Thoracic aorta (tissue), 2 donors: ENCODE results near the gene TP53AIP1. TPM values are rescaled to one million over a fixed set of nuclear protein-coding genes. Genes with fewer than 3 reads are reported as not detected.

ENCODE experiments used
- ATAC-seq: fragments of 150-250 bp; one replicate; pipeline ENCODE4 v1.8.0; 2017; ENCODE audit warnings: low read depth; ENCODE audit not compliant: insufficient number of reproducible peaks, low FRiP score
- DNase-seq: peaks from one replicate; pipeline ENCODE4 v3.0.0-alpha.2; 2020; ENCODE audit warnings: low spot score
- H3K27ac ChIP-seq, 2 donors: fragments of 200-600 bp; sonication (generic); 1 replicate in 1 of 2; 2 replicates in 1 of 2; pipeline ENCODE4 v1.5.1; 2016; ENCODE audit warnings: mild to moderate bottlenecking in 2 of 2, moderate library complexity in 2 of 2
- H3K27me3 ChIP-seq: fragments of 200-600 bp; sonication (generic); replicated peaks from 2 replicates; pipeline ENCODE4 v1.6.0; 2016; ENCODE audit warnings: mild to moderate bottlenecking; ENCODE audit not compliant: insufficient read depth
- H3K36me3 ChIP-seq: fragments of 200-600 bp; sonication (generic); one replicate; pipeline ENCODE4 v1.5.1; 2016
- H3K4me1 ChIP-seq, 2 donors: fragments of 200-600 bp; sonication (generic); 1 replicate in 1 of 2; 2 replicates in 1 of 2; pipeline versions ENCODE4 v1.5.1 to v1.6.0; 2016; ENCODE audit warnings: low read depth in 2 of 2, mild to moderate bottlenecking in 1 of 2; ENCODE audit not compliant: control insufficient read depth in 1 of 2
- H3K4me3 ChIP-seq: fragments of 200-600 bp; sonication (generic); 2 replicates; pipeline ENCODE4 v1.5.1; 2016; ENCODE audit warnings: mild to moderate bottlenecking
- H3K9me3 ChIP-seq: fragments of 200-600 bp; sonication (generic); 2 replicates; pipeline ENCODE4 v1.5.1; 2016
- CTCF ChIP-seq: fragments of 200-600 bp; sonication (generic); IDR thresholded peaks from one replicate; pipeline ENCODE4 v1.5.1; 2019; ENCODE audit warnings: antibody characterized with exemption
- total RNA-seq, 2 donors: library from RNA; depleted of rRNA; stranded (reverse); fragments of >200 nt; gene quantifications; one replicate each; pipeline versions ENCODE4 v1.1.0 to v1.2.3, GENCODE V29; 2016

The TP53AIP1 gene
- total RNA-seq, 2 donors from 2014 or later: not detected

- no peak for DNase-seq
- Histone ChIP-seq H3K36me3 (no peaks in the 10 kb centered on the region), H3K4me1 (peaks cover 0 to 8% of the 10 kb centered on the region in 2 donors), H3K4me3 (no peak overlapping the region), H3K27me3 (no peaks in the 10 kb centered on the region), H3K9me3 (no peaks in the 10 kb centered on the region), H3K27ac (no peak overlapping the region)
- no peak for ATAC-seq
- no peak for TF ChIP-seq CTCF
Measured at GRCh38 chr11:128917144-128917724, 25.4 kb downstream of the TP53AIP1 start.

GRCh38 chr11:128916681-128917080, 26.0 kb downstream of the TP53AIP1 start:
- H3K36me3 ChIP-seq: no peaks in the 10 kb centered on the region
- H3K27ac ChIP-seq: no peak overlapping the region
- DNase-seq (no peak), ATAC-seq (no peak)
- H3K4me1 ChIP-seq: peaks cover 0 to 8% of the 10 kb centered on the region in 2 donors
- no peaks in the 10 kb centered on the region for H3K9me3 ChIP-seq
- TF ChIP-seq CTCF: no peak
- no peak overlapping the region for H3K4me3 ChIP-seq
- H3K27me3 ChIP-seq: no peaks in the 10 kb centered on the region

GRCh38 chr11:128916037-128916572, 26.6 kb downstream of the TP53AIP1 start:
- no peak overlapping the region for H3K4me3 ChIP-seq
- H3K36me3 ChIP-seq: no peaks in the 10 kb centered on the region
- H3K4me1 ChIP-seq: peaks cover 0 to 8% of the 10 kb centered on the region in 2 donors
- H3K9me3 ChIP-seq: no peaks in the 10 kb centered on the region
- ATAC-seq: no peak
- DNase-seq: no peak
- H3K27me3 ChIP-seq: no peaks in the 10 kb centered on the region
- no peak for TF ChIP-seq CTCF
- no peak overlapping the region for H3K27ac ChIP-seq

- no peaks in the 10 kb centered on the region for H3K36me3 ChIP-seq
- no peak overlapping the region for H3K27ac ChIP-seq
- no peaks in the 10 kb centered on the region for H3K9me3 ChIP-seq
- no peak for TF ChIP-seq CTCF
- H3K4me1 ChIP-seq: peaks cover 0 to 8% of the 10 kb centered on the region in 2 donors
- DNase-seq (no peak), ATAC-seq (no peak)
- no peaks in the 10 kb centered on the region for H3K27me3 ChIP-seq
- H3K4me3 ChIP-seq: no peak overlapping the region
Measured at GRCh38 chr11:128915149-128915521, 27.5 kb downstream of the TP53AIP1 start.

GRCh38 chr11:128914216-128915148, 28.2 kb downstream of the TP53AIP1 start:
- Histone ChIP-seq H3K4me1 (peaks cover 0 to 8% of the 10 kb centered on the region in 2 donors), H3K4me3 (no peak overlapping the region), H3K27ac (no peak overlapping the region), H3K27me3 (no peaks in the 10 kb centered on the region), H3K36me3 (no peaks in the 10 kb centered on the region), H3K9me3 (no peaks in the 10 kb centered on the region)
- no peak for DNase-seq
- no peak for ATAC-seq
- TF ChIP-seq CTCF: no peak
